T-helper 1 cell (primary cell): ENCODE measurements around the gene PELI2.

Experiments
- DNase-seq, 5 donors: peaks; one replicate each; pipeline ENCODE4 v3.0.0-alpha.2; 2012 to 2020

PELI2 gene

DNA sequence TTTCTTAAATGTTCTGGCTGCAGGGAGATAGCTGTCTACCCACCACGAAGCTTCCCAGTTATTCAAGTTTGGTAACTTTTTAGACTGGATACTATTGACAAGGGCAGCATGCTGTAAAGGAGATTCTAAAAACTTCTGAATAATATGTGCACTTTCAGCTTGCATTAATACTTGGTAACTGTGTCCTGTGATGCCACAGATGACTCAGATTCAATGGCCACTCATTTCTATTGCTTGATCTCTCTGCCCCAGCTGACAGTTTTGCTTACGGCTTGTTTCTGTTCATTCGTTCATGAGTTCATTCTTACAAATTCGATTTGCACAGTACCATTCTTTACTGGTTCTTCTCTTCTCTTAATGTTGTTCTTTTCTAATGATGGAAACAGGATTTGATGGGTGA, 142.8 kb downstream of the PELI2 start:
- no peak for DNase-seq

DNA sequence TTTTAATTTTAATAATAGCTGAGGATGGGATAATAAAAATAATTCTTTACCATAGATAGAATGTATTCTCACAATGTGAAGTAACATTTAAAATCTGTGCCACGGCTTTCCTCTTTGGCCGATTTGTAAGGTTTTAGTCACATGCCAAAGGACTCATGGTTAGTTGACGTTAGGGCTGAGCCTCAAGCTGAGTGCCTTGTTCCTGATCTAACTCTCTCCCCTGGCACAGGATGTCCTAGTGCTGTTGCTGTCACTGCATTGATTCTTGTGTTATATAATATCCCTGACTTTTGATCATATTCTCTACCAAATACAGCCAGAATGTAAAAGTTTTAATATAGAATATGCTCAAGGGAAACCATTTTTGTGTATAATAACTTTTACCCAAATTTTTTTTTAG, 144.3 kb downstream of the PELI2 start:
- no peak for DNase-seq

DNA sequence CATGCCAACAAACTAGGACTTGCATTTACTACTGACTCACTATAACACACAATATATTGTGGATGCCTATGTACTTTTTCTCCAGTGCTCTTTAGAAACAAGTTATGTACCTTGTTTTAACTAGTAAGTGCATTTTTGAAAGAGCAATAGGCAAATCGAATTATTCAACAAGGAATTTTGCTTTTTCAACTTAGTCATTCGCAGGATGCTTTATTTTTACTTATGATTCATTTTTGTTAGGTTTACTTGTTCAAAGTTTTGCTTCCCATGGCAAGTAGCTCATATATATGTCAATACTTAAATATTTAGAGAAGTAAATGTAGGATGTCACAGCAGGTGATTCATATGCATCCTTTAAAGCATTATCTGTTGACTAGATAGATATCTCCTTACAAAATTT, 149.8 kb downstream of the PELI2 start:
- DNase-seq = no peak

DNA sequence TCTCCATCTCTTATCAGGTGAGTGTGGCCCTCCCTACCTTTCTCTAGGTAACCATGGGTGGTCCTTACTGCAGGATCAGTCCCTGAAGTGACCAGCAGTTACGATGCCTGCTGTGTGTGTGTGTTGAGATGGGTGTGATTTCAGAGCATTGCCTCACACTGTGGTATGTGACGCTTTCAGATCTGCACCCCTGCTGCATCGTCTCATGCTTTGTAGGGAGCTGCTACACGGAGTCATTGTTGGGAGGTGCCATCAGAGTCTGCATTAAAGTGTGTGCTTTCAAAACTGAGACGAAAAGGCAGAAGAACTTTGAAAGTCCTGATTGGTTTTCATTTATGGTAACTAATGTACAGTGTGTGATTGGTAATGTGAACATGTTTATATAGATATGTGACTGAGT, 150.5 kb downstream of the PELI2 start:
- DNase-seq = no peak

DNA sequence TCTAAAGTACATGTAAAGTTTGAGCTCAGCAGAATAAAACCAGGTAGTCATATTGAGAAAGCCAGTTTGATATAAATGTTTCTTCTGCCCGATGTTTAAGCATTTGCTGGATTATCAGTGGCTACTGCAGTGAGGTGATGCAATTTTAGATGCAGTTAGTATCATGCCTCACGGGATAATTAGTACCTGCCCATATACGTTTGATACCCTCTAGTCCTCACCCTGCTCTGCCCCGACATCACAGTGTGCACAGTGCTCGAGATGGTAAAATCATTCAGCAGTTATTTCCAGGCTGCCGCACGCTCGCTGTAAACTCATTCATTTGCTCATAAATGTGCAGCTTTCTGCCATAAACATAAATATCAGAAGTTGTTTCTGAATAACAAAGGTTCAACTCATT, 152.7 kb downstream of the PELI2 start:
- no peak for DNase-seq

DNA sequence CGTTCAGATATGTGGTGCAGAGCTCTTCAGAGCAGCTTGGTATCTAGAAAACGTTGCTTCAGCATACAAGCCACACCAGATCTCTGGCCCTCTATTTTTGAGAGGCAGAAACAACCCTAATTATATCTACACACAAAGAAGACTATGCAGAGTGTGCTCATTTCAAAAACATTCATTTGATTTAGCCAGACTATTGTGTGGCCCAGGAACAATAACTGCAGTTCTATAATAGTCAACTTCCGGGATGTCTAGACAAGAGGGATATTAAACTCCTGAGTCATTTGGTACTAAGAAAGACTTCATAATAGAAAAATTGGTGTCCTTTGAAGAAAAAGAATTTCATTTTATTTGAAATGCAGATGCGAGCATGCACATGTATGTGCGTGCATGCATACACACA, 153.8 kb downstream of the PELI2 start:
- no peak for DNase-seq

DNA sequence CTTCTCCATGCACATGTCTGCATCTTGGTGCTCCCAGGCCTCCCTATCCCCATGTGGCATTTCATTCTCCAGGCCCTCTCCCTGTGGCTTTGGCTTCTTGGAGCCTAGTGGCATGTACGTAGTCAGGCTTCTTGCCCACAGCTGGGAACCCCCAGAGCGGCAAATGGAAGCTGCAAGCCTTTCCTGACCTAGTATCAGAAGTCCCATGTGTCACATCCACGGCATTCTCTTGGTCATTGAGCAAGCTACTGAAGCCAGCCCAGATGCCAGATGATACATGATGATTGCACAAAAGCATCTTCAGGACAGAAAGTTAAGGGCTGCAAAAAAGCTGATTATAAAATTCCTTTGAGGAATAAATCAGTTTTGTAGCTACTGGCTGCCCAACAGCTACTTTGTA, 154.9 kb downstream of the PELI2 start:
- no peak for DNase-seq

DNA sequence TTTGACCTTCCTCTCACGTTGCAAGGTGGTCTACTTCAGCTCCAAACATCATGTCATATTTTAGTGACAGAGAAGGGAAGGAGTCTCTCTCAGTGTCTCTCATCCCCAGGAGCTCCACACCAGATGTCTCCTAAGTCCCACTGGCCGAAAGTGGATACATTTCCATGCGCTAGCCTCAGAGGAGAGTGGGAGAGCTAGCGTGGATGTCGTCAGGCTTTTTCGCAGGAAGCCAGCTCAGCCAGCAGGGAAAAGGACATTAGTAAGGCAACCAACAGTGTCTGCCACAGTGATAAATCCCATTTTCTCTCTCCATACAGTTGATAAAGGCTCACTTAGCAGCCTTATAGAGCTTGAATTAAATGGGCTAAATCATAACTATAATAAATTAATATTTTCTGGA, 155.7 kb downstream of the PELI2 start:
- no peak for DNase-seq

- DNase-seq = no peak
Measured at GRCh38 chr14:56274556-56274955, 156.3 kb downstream of the PELI2 start.

- no peak for DNase-seq
Measured at GRCh38 chr14:56276108-56276507, 157.9 kb downstream of the PELI2 start.

DNA sequence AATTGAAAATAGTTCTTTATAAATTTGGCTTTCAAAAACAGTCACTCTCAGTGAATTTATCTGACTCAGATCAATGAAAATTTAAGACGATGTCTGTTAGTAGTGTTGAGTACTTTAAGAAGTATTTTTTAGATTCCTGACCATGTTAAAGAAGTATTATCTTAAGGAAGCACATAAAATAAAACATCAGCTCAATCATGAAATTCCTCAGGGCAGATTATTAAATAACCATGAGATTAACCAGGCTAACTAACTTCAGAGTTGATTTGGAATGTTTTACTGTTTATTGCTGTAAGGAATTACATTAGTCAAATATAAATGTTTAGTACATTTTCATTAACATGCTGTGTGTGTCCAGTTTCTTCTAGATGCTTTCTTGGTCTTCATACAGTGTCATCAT, 160.2 kb downstream of the PELI2 start:
- no peak for DNase-seq

- DNase-seq = no peak
Measured at GRCh38 chr14:56280843-56281242, 162.6 kb downstream of the PELI2 start.

DNA sequence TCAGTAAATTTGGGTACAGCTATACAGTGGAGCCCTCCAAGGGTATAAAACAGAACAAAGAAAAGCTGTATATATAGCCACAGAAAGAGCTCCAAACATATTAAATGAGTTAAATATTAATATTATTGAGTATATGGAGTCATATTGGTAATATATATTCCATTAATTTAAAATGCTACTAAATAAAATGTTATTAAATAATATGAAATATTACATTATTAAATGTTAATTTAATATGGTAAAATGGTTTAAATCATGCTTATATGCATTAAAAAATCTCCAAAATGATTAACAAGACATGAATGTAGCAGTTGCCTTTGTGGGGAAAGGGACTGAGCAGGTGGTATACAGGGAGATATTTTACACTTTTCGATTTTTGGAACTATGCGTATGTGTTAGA, 164.0 kb downstream of the PELI2 start:
- DNase-seq = no peak

- DNase-seq = no peak
Measured at GRCh38 chr14:56284641-56285040, 166.4 kb downstream of the PELI2 start.

DNA sequence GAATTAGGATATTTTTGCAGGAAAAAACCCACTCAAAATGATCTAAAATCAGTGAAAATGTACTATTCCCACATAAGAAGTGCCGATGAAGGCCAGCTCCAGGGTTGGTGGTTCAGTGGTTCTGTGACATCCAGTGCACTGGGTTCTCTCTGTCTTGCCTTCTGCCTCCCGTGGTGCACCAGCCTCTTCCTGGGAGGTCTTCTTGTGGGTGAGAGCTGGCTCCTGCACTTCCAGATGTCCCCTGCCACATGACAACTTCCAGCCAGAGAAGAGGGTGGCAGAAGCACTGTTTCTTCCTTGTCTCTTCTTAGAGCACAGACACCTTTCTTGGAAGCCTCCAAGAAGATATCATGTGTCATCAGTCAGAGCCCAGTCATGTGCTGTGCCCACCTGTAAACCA, 170.9 kb downstream of the PELI2 start:
- DNase-seq = no peak

DNA sequence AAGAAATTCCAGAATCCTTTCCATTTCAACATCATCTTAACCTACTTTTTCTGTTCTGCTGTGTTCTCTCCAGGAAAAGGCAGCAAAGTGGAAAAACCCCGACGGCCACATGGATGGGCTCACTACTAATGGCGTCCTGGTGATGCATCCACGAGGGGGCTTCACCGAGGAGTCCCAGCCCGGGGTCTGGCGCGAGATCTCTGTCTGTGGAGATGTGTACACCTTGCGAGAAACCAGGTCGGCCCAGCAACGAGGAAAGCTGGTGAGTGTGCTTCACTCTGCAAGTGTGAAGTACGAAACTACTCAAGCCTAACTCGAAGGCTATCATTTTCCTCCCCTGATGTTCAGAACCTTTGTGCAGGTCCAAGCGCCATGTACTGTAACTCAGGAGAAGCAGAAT, 172.0 kb downstream of the PELI2 start:
- no peak for DNase-seq

DNA sequence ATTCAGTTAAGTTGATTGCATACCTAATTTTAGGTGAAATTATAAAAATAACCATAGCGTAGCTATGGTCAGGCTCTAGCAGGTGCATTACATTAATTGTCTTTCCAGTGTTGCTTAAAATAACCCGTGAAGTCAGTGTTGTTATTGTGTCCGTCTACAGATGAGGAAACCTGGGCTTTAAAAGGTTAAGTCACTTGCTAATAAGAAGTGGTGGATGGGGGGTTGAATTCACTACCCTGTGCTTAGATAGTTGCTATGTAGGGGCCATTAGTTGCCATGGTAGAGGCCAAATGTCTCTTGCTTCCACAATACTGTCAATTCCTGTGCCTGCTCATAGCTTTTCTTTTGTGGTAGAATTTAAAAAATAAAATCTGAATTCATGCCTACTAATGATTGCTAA, 174.8 kb downstream of the PELI2 start:
- no peak for DNase-seq

GRCh38 chr14:56293506-56293905, 175.3 kb downstream of the PELI2 start:
- no peak for DNase-seq

GRCh38 chr14:56294128-56294527, 175.9 kb downstream of the PELI2 start:
- DNase-seq = no peak

DNA sequence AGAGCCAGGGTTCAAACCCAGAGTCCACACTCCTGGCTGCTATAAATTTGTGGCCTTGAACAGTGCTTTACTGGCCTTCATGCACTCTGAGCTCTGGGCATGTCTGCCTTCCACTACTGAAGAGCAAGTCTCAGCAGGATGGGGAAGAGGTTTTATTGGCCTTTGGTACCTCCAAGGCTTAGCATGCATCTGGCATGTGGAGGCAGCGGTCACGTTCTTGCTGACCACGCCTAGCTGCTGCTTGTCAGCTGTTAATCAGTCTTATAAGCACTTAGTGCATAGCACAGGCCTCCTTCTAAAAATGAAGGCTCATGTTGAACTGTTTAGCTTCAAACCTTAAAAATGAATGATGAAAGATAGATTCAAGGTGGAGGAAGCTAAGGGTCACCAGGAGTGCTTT, 177.5 kb downstream of the PELI2 start:
- DNase-seq = no peak

DNA sequence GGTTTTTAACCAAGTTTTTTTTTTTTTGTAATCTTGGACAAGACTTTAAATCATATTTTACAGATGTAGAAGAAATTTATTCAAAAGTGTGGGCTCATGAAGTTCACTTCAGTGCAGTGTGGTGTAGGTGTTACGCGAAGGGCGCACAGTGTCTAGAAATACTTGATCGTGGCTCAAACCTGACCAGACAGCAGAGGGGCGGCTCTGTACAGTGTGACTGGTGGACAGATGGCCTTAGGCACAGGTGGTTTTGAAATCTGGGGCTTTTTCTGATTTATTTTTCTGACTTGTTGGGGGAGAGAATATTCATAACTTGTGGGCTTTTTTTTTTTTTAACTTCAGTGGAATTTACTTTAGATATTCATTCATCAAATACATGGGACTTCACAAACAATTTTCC, 179.2 kb downstream of the PELI2 start:
- no peak for DNase-seq

DNA sequence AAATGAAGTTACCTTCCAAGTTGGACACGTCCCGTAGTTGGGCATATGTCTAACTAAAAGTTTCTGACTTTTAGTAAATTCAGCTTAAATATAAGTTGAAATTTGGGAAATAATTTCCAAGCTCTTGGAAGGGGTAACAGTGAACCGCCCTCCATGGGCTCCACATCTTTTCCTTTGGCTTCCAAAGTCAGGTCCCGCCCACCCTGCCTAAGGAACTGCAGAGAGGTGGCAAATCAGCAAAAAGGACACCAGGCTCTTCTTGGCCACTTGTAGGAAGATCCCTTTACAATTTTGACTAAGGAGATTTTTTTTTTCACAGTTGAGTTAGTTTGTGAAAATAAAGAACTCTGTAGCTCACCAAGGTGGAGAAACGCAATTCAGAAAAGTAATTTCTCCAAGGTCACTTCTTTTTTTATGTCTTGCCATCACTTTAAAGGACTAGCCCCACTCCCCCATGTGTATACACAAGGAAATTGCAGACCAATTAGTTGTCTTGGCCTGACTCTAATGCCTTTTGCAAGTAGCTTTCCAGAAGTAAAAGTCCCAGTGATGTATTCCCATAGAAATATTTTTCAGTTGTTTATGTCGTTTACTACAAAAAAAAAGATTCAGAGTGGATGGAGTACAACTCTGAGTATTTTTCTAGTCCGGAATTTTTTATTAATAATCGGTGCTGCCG, 181.2 kb downstream of the PELI2 start:
- no peak for DNase-seq

- no peak for DNase-seq
Measured at GRCh38 chr14:56300495-56300894, 182.3 kb downstream of the PELI2 start.

- DNase-seq = no peak
Measured at GRCh38 chr14:56304456-56304855, 186.2 kb downstream of the PELI2 start.

DNA sequence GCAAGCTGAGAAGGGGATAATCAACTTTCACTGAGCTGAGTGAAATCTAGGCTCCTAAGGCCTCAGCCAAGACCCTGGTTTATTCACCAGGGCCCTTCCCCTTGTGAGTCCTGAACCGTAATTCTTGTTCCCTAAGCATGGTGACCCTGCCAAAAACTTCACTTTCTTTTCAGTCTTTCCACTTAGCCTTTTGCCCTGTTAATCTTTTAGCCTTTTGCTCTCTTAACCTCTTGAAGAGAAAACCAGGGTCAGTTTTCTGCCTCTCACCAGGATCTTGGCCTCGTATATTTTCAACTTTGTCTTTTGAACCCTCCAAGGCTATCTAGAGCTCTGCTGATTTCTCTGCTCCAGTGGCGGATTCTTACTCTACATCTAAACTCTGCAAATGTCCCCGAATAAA, 191.0 kb downstream of the PELI2 start:
- DNase-seq = no peak

- DNase-seq = no peak
Measured at GRCh38 chr14:56310643-56311042, 192.4 kb downstream of the PELI2 start.
